Measurements from ENCODE around the gene ADCK1.

DNA sequence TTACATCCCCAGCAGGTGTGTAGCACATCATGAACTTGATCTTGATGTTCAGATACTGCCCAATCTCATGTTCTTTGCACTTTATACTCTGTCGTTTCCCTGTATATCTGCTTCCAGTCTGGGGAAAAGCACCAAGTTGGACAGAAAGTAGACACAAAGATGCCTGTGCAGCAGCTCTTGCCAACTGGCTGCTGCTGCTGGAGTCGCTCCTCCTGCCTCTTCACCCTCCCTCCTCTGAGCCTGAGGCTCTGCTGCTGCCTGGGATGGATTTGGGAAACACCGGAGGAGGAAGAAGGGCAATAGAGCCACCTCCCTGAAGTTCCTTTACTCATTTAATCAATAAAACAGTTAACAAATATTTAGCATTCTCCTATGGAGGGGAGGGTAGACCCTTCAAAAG, 32.4 kb downstream of the ADCK1 start:
- TF ChIP-seq, protein P1, sequence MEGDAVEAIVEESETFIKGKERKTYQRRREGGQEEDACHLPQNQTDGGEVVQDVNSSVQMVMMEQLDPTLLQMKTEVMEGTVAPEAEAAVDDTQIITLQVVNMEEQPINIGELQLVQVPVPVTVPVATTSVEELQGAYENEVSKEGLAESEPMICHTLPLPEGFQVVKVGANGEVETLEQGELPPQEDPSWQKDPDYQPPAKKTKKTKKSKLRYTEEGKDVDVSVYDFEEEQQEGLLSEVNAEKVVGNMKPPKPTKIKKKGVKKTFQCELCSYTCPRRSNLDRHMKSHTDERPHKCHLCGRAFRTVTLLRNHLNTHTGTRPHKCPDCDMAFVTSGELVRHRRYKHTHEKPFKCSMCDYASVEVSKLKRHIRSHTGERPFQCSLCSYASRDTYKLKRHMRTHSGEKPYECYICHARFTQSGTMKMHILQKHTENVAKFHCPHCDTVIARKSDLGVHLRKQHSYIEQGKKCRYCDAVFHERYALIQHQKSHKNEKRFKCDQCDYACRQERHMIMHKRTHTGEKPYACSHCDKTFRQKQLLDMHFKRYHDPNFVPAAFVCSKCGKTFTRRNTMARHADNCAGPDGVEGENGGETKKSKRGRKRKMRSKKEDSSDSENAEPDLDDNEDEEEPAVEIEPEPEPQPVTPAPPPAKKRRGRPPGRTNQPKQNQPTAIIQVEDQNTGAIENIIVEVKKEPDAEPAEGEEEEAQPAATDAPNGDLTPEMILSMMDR (conservative IDR thresholded peaks at IDR 0.05; ENCODE audit: low read length): no peak
- TF ChIP-seq EZH2phosphoT487 (IDR thresholded peaks at IDR 0.05; ENCODE audit: borderline replicate concordance): no peak
